Testis (tissue), 3 donors: ENCODE results near the gene MGAT1. TPM values are rescaled to one million over a fixed set of nuclear protein-coding genes. Genes with fewer than 3 reads are reported as not detected.

Experiments used
- DNase-seq: peaks from one replicate; pipeline ENCODE4 v3.0.0-alpha.2; 2019
- H3K27ac ChIP-seq, 2 donors: fragments of 200-600 bp; sonication (generic); one replicate each; pipeline ENCODE4 v1.5.1; 2019
- H3K27me3 ChIP-seq: fragments of 200-600 bp; sonication (generic); one replicate; pipeline ENCODE4 v1.5.1; 2019
- H3K36me3 ChIP-seq: fragments of 200-600 bp; sonication (generic); one replicate; pipeline ENCODE4 v1.5.1; 2017; ENCODE audit warnings: low read depth; ENCODE audit errors: missing control alignments
- H3K4me1 ChIP-seq: fragments of 200-600 bp; sonication (generic); one replicate; pipeline ENCODE4 v1.5.1; 2019
- H3K4me3 ChIP-seq, 2 donors: fragments of 200-600 bp; sonication (generic); one replicate each; pipeline ENCODE4 v1.5.1; 2017 to 2019
- H3K9me3 ChIP-seq: fragments of 200-600 bp; sonication (generic); one replicate; pipeline ENCODE4 v1.5.1; 2017
- POLR2A ChIP-seq: fragments of 450-650 bp; IDR thresholded peaks from one replicate; pipeline ENCODE4 v1.6.1; 2017; ENCODE audit warnings: antibody characterized with exemption, mild to moderate bottlenecking, moderate library complexity
- WGBS, 2 donors: methylation state at CpG; one replicate each; pipeline ENCODE4 v1.1.5; 2018; 5-methylcytosine and 5-hydroxymethylcytosine counted together
- intact Hi-C: fragments of 100-400 bp; cut with DNase I; formaldehyde crosslinking; loops from one replicate; pipeline ENCODE4 v1.15.1; 2023; ENCODE audit warnings: low total_unique reads
- polyA plus RNA-seq: library from polyadenylated mRNA; stranded (reverse); fragments of 350-450 nt; fragmentation: Illumina TruSeq; extraction: RNeasy Lipid Tissue Mini Kit (QIAGEN cat#74804); gene quantifications from one replicate; pipeline ENCODE4 v1.2.3, GENCODE V29; 2014; ENCODE audit warnings: low read depth, low replicate concordance; ENCODE audit not compliant: insufficient read depth
- total RNA-seq, 2 donors: library from RNA; depleted of rRNA; stranded (reverse); fragments of >200 nt; gene quantifications; one replicate each; pipeline ENCODE4 v1.2.3, GENCODE V29; 2016
- TF ChIP-seq, protein P1 (sequence below), 3 experiments: fragments of 450-650 bp in 2 of 3; fragments of 200-600 bp in 1 of 3; sonication (generic) in 1 of 3; IDR thresholded peaks; one replicate each; pipeline ENCODE4 v1.5.1; 2016 to 2019; ENCODE audit warnings: antibody characterized with exemption in 3 of 3, mild to moderate bottlenecking in 2 of 3, moderate library complexity in 1 of 3

MGAT1 gene
- total and polyA plus RNA-seq, 3 donors from 2014 or later, result 95.8 to 136 (median 106) TPM

DNA sequence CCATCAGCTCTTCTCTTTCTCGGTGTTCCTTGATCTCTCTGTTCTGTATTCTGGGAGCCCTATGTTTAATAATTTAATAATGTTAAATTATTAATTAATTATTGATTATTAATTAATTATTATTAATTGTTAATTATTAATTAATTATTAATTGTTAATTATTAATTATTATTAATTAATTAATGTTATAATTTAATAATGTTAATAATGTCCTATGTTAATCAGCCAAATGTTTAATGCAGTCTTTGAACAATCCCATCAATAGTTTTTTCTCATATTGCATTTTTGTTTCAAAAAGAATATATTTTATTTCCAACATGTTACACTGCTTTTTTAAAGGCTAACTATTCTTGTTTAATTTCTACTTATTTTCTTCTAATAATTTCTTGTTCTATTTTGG, 26.2 kb downstream of the MGAT1 start:
- Histone ChIP-seq H3K27ac (no peak overlapping the region), H3K9me3 (no peaks in the 10 kb centered on the region), H3K4me3 (no peak overlapping the region), H3K27me3 (no peaks in the 10 kb centered on the region), H3K4me1 (no peaks in the 10 kb centered on the region), H3K36me3 (no peaks in the 10 kb centered on the region)
- WGBS, 2 donors, result 100% methylated on average over 1 of the region's 1 CpG
- no peak for DNase-seq
- intact Hi-C loops, result no loop called here
- TF ChIP-seq, protein P1, sequence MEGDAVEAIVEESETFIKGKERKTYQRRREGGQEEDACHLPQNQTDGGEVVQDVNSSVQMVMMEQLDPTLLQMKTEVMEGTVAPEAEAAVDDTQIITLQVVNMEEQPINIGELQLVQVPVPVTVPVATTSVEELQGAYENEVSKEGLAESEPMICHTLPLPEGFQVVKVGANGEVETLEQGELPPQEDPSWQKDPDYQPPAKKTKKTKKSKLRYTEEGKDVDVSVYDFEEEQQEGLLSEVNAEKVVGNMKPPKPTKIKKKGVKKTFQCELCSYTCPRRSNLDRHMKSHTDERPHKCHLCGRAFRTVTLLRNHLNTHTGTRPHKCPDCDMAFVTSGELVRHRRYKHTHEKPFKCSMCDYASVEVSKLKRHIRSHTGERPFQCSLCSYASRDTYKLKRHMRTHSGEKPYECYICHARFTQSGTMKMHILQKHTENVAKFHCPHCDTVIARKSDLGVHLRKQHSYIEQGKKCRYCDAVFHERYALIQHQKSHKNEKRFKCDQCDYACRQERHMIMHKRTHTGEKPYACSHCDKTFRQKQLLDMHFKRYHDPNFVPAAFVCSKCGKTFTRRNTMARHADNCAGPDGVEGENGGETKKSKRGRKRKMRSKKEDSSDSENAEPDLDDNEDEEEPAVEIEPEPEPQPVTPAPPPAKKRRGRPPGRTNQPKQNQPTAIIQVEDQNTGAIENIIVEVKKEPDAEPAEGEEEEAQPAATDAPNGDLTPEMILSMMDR (IDR thresholded peaks at IDR 0.05), result no peak
- no peak for TF ChIP-seq POLR2A

DNA sequence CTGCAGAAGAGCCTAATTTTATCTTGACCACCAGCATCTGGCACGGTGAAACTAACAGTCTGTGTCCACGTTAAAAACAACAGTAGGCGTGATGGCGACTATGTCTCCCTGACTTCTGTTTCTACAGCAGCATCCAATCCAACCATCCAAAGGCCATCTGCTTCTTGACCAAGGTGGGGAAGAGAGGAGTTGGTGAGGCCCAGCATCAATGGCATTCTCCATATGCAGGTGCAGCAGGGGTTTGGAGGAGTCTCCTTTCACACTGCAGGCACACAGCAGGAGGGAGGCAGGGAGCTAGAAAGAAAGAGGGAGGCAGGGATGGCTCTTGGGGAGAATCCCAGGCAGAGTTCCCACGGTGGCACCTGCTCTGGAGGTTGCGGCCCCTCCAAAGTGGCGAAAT, 27.0 kb downstream of the MGAT1 start:
- no peaks in the 10 kb centered on the region for H3K4me1 ChIP-seq
- H3K27me3 ChIP-seq, result no peaks in the 10 kb centered on the region
- intact Hi-C loops, result no loop called here
- no peaks in the 10 kb centered on the region for H3K9me3 ChIP-seq
- 89 to 91% methylated on average over 7 of the region's 7 CpGs for WGBS, 2 donors
- TF ChIP-seq POLR2A, result no peak
- TF ChIP-seq, protein P1 (IDR thresholded peaks at IDR 0.05), result no peak
- DNase-seq, result no peak
- no peaks in the 10 kb centered on the region for H3K36me3 ChIP-seq
- no peak overlapping the region for H3K27ac ChIP-seq
- H3K4me3 ChIP-seq, result no peak overlapping the region

DNA sequence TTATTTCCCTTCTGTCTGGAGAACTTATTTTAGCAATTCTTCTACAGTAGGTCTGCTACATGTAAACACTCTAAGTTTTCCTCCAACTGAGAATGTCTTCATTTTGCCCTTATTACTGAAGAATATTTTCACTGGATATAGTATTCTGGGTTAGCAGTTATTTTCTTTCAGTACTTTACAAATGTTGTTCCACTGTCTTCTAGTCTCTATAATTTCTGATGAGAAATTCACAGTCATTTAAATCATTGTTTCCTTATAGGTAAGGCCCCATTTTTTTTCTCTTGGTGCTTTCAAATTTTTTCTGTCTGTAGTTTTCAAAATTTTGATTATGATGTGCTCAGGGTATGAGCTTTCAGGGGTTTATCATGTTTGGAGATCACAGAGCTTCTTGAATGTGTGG, 30.8 kb downstream of the MGAT1 start:
- TF ChIP-seq, protein P1 (IDR thresholded peaks at IDR 0.05), result no peak
- TF ChIP-seq POLR2A, result no peak
- no peaks in the 10 kb centered on the region for H3K27me3 ChIP-seq
- H3K27ac ChIP-seq, result no peak overlapping the region
- no peaks in the 10 kb centered on the region for H3K4me1 ChIP-seq
- intact Hi-C loops, result no loop called here
- no peaks in the 10 kb centered on the region for H3K9me3 ChIP-seq
- H3K4me3 ChIP-seq, result no peak overlapping the region
- no peak for DNase-seq
- no peaks in the 10 kb centered on the region for H3K36me3 ChIP-seq

DNA sequence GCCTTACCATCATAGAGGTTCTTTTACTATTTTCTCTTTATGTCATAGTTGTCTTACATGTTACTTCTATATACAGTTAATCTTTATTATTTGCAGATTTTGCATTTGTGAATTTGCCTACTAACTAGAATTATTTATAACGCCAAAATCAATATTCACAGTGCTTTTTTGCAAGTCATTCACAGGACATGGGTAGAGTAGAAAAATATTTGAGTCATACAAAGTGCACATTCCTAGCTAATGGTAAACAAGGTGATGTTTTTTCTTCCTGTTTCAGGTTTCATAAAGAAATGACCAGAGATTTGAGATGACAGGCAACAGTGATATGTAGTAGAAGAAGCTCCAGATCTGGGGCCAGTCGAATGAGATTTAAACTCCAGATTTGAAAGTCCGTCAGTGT, 32.8 kb downstream of the MGAT1 start:
- Histone ChIP-seq H3K4me1 (no peaks in the 10 kb centered on the region), H3K36me3 (no peaks in the 10 kb centered on the region), H3K27me3 (no peaks in the 10 kb centered on the region), H3K27ac (no peak overlapping the region), H3K4me3 (no peak overlapping the region), H3K9me3 (no peaks in the 10 kb centered on the region)
- intact Hi-C loops, result no loop called here
- 74 to 90% methylated on average over 3 of the region's 3 CpGs for WGBS, 2 donors
- TF ChIP-seq POLR2A, result no peak
- TF ChIP-seq, protein P1 (IDR thresholded peaks at IDR 0.05), result no peak
- DNase-seq, result no peak

DNA sequence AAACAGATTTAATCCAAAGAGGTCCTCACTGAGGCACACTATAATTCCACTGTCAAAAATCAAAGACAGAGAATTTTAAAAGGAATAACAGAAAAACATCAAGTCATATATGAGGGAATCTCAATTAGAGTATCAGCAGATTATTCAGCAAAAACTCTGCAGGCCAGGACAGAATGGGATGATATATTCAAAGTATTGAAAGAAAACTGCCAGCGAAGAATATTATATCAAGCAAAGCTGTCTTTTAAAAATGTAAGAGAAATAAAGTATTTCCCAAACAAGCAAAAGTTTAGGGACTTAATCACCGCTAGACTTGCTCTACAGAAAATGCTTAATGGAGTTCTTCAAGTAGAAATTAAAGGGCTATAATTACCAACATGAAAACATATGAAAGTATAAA, 47.0 kb downstream of the MGAT1 start:
- no peak for TF ChIP-seq POLR2A
- TF ChIP-seq, protein P1 (IDR thresholded peaks at IDR 0.05), result no peak
- Histone ChIP-seq H3K27me3 (no peaks in the 10 kb centered on the region), H3K27ac (no peak overlapping the region), H3K9me3 (no peaks in the 10 kb centered on the region), H3K36me3 (no peaks in the 10 kb centered on the region), H3K4me1 (no peaks in the 10 kb centered on the region), H3K4me3 (no peak overlapping the region)
- intact Hi-C loops, result no loop called here
- WGBS, 2 donors, result 66 to 86% methylated on average over 2 of the region's 2 CpGs
- no peak for DNase-seq
